Embryonic facial prominence (tissue), 1 donor: ENCODE results near the gene GSN.
A peak's percentile ranks its signal among the peaks of the same experiment; 100 is the strongest.

ENCODE experiments used
- DNase-seq: peaks from one replicate; pipeline ENCODE4 v3.0.0-alpha.2; 2016; ENCODE audit errors: extremely low spot score

GSN gene

DNA sequence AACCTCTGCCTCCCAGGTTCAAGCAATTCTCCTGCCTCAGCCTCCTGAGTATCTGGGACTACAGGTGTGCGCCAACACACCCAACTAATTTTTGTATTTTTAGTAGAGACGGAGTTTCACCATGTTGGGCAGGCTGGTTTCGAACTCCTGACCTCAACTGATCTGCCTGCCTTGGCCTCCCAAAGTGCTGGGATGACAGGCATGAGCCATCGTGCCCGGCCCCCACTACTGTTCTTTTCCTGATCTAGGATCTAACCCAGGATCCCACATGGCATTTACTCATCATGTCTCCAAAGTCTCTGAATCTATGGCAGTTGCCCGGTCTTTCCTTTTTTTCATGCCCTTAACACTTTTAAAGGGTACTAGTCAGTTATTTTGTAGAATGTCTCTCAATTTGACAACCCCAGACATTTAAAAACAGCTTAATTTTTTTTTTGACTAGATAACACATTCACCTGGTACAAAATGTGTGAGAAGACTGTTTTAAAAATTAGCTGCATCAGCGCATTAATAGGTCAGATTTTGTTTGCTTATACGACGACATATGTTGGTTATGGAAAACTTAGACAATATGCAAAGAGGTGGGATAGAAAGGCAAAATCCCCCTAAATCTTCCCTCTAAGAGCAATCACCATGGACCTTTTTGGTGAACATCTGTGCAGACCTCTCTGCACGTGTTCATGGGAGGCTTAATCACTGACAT lies 55.6 kb downstream of the GSN start:
- no peak for DNase-seq

DNA sequence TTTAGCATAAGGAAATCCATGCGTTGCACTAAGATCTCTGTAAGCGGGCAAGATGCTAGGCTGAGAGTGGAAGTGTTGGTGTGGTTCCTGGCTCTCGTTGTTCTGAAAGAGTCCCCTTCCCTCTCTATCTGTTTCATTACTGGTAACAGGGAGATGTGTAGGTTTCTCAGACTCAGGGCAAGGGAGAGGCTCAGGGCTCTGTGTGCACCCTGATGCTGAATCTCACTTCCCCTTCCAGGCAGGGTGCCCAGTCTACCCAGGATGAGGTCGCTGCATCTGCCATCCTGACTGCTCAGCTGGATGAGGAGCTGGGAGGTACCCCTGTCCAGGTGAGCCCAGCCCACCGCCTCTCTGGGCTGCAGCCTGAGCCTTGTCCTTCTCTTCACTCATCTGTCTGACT lies 56.4 kb downstream of the GSN start:
- no peak for DNase-seq

DNA sequence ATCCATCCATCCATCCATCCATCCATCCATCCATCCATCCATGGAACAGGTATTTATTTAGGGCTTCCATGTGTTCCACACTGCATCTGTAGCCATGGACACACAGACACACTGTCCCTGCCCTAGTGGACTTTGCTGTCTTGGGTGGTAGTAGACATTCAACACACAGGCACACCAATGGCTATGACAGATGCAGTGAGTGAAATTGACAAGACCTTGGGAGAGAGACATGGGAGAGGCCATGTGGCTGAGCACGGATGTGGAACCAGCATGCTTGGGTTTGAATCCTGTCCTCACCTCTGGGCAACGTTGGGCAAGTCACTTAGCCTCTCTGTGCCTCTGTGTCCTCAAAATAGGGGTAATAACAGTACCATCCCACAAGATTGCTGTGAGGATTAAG lies 56.8 kb downstream of the GSN start:
- DNase-seq: no peak

DNA sequence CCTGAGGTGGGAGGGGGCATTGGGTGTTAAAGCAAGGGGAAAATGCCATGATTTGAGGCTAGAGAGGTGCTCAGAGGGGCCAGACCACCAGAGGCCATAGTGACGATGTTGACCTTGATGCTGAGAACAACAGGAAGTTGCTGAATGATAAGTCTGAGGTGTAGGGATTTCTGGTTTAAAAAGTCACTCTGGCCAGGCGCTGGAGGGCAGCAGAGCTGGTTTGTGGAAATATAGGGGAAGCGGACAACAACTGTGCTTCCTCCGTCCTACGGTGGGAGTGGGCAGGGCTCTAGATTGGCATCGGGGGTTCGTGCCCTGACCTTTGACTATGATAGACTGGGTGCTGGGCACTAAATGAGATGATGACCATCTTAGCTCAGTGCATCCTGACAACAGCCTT lies 57.4 kb downstream of the GSN start:
- DNase-seq: no peak

DNA sequence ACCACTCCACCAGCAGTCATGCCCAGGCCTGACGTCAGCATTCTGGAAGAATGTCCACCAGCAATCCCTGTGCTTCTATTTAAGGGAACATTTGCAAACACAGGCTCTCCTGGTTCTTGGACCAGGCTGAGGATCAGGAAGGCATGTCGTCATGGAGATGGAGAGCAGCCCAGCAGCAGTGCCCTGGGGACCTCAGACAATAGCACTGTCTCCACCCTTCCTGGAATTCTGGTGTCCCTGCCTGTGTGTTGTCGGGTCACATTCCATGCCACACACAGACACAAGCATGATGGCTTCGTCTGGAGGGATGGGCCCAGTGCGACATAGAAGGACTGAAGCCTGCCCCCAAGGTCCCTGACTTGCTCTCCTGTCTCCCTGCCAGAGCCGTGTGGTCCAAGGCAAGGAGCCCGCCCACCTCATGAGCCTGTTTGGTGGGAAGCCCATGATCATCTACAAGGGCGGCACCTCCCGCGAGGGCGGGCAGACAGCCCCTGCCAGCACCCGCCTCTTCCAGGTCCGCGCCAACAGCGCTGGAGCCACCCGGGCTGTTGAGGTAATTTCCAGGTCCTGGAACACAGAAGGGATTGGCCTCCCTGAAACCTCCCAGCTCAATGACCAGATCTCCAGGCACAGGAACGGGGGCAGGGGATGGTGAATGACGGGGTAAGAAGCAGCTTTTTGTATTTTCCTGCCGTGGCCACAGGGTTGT lies 58.3 kb downstream of the GSN start:
- DNase-seq: no peak

DNA sequence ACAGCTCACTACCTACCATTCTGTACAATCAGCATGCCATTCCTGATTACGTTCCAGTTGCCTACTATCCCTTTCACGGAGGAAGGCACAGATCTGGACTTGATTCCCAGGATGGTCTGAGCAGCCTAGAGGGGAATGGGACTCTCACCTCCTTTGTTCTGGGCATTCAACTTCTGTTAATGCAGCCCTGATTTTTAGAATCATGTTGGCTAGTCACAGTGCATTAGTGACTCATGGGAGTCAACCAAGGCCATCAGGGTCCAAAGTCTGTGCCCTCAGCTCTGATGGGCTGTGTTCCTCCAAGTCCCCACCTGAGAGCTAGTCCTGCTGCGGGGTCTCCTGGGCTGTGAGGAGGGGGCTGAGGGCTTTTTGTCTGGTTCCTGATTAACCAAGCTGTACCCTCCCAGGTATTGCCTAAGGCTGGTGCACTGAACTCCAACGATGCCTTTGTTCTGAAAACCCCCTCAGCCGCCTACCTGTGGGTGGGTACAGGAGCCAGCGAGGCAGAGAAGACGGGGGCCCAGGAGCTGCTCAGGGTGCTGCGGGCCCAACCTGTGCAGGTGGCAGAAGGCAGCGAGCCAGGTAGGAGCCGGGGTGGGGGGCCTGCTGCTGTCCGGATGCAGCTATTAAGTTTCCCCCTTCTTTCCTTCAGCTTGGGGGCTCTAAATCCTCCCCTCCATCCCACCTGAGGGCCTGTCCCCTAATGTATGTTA lies 59.1 kb downstream of the GSN start:
- DNase-seq: no peak

DNA sequence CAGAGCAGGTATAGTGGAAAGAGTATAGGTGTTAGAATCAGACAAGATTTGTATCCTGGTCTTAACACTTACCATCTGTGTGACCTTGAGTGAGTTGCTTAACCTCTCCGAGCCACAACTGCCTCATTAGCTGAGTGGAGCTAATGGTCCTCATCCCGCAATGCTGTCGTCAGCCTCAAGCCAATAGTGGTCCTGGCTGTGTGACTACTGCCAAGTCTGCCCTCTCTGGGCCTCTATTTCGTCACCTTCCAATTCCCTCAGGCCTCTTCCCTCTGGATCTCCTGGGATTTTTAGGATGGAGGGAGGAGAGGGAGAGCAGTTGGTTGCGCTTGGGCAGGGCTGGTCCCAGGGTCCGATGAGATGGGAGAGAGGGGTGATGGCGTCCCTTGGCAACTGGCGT lies 60.5 kb downstream of the GSN start:
- DNase-seq: no peak

DNA sequence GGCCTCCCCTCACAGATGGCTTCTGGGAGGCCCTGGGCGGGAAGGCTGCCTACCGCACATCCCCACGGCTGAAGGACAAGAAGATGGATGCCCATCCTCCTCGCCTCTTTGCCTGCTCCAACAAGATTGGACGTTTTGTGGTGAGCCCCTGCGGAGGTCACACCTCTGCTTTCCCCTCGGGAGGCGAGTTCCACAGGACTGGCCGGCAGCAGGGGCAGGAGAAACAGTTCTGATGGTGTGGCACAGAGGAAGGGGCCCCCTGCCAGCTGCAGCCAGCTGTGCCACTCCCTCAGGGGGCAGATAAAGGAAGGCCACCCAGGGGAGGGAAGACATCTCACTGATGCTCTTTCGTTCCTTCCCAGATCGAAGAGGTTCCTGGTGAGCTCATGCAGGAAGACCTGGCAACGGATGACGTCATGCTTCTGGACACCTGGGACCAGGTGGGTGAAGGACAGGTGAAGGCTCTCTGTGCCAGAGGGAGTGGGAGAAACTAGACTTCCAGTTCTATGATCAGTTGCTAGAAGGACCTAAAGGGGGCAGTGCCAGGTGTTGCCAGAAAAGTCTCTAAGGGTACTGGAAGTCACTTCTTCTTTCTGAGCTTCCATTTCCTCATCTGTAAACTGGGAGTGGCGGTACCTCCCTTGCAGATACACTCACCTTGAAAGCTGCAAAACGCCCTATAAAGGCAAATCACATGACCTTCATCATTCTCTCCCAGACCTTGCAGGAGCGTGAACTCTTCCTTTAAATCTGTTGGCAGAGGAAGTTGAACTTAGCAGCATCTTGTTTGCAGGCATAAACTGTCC lies 61.1 kb downstream of the GSN start:
- DNase-seq: no peak

DNA sequence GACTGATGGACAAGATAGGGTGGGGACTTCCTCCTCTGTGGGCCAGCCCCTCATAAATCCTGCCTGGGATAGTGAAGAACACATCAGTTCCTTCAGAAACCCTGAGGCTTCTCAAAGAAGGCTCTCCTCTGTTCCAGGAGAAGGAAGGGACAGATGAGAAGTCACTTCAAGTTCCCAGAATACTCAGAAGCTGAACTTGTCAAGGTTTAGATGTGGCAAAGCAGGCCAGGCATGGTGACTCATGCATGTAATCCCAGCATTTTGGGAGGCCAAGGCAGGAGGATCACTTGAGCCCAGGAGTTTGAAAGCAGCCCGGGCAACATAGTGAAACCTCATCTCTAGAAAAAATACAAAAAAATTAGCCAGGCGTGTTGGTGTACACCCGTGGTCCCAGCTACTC lies 63.6 kb downstream of the GSN start:
- no peak for DNase-seq

DNA sequence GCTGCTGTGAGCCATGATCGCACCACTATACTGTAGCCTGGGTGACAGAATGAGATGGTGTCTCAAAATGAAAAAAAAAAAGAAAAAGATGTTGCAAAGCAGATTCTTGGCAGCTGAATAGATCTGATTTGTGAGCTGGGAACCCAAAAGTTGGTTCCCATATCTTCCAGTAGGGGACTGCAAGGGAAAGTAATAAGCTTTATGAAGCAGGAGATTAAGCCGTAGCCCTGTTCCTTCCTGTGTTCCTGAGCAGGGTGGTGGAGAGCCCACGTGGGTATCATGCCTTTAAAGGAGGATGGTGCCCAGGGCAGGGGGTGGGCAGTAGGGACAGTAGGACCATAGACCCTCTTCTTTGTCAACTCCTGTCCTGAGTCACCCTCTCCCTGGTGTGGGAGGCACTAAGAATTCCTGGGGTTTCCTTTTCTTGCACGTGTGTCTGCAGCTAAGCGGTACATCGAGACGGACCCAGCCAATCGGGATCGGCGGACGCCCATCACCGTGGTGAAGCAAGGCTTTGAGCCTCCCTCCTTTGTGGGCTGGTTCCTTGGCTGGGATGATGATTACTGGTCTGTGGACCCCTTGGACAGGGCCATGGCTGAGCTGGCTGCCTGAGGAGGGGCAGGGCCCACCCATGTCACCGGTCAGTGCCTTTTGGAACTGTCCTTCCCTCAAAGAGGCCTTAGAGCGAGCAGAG lies 64.2 kb downstream of the GSN start:
- no peak for DNase-seq

DNA sequence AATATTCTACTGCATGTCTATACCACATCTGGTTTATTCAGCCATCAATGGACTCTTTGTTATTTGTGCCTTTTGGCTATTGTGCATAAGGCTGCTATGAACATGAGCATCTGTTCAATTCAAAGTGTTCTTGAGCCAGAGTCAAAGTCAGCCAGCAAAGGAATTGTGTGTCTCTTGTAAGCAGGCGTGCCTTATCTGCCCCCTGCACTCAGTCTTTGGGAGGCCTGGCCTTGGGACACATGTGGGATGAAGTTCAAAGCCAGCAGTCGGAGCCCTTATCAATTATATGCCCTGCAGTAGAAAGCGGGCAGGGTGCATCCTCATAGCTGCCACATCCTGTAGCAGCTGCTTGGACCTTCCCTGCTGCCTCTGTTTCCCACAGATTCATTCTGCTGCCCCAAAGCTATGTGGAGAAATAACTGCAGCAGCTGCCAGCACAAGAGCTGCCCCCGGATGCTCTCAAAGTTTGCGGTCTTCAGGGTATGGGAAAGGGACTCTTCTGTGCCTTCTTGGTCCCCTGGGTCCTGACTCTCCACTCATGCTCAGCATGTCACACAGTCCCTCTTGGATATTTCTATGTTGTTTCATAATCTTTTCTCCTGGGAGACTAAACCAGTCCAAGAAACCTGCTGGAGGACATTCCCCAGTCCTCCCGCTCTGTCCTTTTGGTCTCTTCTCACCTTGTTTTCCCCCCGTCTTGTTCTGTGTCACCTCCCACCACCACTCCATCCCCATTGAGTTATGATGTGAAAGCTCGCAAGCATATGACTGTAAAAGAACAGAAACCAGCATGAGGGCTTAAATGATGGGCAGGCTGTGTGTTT lies 66.2 kb downstream of the GSN start:
- no peak for DNase-seq

DNA sequence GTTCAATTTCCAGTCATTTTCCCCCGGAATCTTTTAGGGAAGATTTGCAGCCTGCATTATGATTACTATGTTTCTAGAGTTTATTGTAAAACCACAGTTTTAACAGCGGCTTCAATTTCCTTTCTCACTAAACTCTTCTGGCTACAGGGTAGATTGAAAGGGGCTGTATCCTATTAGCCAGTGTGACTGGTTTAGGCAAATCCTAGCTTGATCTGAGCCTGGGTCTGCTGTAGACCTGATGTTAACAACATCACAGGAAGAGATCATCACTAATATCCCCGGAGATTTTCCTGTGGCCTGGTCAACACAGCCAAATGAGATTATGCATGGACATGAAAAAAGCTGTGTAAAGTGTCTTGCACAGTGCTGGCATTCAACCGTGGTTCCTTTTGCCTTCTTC lies 68.7 kb downstream of the GSN start:
- no peak for DNase-seq

DNA sequence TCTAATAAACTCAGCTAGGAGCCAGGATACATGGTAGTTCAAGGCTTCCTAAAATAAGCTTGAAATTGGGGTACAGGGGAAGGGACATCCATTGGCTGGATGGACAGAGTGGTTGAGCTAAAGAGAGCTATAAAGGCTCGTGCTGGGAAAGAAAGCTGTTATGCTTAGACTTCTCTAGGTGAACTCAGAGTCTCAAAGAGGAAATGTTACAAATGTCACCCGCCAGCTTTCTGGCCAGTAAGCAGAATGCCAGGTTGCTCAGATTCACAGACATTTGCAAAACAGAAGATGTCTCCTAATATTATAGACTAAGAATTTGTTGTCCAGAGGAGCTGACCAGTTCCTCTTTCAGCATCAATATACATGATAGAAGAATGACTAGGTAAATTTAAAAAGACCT lies 71.5 kb downstream of the GSN start:
- no peak for DNase-seq

DNA sequence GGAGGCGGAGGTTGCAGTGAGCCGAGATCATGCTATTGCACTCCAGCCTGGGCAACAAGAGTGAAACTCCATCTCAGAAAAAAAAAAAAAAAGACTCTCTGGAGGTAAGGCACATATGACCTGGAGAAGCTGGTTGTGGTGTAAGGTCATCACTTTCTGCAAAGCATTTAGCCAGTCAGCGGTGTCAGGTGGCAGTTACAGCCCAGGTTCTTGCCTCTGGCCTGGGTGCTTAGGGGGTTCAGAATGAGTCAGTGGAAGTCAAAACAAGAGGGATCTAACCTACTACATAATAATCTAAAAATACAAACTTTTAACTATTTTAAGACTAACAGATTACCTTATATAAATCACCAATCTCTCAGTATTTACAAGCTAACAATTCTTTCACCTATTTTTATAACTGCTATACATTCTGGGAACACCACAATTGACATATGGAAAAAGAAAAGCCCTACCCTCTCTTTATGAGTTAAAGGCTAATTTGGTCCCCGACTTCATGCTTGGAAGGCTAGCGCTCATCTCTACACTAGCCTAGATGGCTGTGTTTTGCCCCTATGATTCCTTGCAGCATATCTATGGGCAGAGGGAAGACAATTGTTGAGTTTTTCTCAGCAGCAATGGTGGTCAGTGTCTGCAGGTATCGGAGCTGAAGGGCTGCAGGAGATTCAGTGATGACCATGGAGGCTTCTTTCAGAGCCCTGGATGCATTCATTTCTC lies 72.9 kb downstream of the GSN start:
- DNase-seq: no peak

DNA sequence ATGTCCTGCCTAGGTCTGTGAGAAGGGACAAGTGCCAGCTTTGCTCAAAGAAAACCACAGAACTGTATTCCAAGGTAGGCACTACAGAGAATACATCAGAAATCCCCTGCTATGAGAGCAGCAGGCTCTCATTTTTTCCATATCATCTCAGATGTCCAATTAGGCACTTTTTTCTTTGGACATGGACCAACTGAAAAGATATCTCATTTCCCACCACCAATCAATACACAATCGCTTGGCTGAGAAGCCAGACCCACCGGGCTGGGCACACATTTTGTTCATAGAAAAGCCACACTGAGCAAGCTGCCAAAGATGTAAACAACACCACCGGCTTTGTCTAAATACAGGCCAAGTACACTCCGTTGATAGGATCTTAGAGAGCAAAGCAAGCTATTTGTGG lies 76.2 kb downstream of the GSN start:
- no peak for DNase-seq

DNA sequence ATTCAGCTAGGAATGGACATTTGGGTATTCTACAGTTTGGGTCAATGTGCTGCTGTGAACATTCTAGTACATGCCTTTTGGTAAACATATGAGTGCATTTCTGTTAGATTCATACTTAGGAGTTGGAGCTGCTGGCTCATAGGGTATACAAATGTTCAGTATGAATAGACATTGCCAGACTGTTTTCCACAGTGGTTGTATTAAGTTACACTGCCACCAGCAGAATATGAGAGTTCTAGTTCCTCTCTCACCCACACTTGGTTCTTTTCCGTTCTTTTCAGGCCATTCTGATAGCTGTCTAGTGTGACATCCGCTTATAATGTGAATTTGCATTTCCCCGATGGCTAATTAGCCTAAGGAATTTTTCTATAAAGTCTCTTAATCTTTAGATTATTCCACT lies 77.1 kb downstream of the GSN start:
- DNase-seq: no peak

DNA sequence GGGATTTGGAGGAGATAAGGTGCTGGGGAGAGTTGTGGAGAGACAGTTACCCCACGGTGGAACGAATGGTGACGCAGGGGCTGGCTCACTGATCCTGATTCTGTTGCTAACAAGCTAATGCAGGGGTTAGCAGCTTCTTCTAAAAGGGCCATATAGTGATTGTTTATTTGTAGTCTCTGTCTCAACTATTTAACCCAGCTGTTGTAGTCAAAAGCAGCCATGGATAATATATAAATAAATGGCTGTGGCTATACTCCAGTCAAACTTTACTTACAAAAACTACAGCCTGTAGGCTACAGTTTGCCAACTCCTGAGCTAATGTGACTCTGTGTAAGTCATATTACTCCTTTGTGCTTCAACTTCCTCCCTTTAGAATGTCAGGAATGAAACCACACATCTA lies 80.3 kb downstream of the GSN start:
- no peak for DNase-seq

DNA sequence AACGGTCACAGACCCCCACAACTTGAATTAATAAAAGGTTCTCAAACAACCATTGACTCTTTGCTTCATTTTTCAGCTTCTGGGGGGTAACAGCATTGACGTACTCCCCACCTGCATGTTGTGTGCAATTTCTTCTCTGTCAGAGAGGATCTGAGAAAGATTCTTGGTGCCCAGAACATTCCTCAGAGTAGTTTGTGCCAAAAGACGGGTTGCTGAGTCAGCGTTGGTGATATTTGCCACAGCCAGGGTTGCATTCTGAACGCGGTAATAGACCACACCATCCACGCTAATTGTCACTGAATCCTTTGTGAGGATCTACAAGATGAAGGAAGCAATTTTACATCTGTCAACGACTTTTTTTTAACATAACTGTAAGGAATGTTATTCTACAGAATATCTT lies 81.0 kb downstream of the GSN start:
- DNase-seq: no peak

DNA sequence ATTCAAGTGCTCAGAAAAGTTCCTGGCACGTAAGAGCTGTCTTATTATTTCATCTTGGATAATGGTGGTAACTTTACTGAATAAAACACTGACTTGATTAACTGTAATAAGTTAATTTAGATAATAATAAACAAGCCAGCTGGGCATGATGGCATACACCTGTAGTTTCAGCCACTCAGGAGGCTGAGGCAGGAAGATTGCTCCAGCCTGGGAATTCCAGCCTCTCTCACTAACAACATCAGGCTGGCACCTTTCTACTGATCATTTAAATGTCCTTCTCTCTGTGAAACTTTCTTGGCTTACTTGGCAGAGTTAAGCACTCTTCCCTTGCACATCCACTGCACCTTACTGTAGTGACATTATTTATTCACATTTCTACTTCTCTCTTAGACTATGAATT lies 82.1 kb downstream of the GSN start:
- DNase-seq: no peak

DNA sequence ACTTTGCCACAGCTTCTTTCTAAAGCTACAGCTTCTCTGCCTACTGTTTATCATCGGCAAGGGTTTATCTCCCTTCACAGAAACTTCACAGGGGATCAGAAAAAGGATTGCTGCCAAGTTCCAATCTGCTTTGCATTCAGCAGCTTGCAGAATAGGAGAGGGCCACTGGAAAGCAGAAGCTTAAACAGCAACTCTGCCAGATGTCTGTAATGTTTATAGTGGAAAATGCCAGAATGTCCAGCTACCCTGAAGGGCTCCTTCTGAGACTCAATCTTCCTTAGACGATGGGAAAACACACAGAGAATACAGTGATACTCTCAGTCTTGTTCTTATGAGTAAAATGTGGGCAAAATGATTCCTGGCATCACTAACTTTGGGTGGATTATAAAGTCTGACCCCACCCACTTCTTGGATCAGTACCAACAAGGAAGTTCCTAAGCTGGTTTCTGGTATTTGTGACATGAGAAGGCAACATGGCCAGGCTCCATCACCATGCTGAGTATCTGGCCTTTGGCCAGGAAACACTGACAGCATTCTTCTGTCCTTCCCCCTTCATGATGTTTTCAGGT lies 83.1 kb downstream of the GSN start:
- DNase-seq: peak; percentile 73
